Activated CD4-positive, alpha-beta T cell treated with anti-CD3 and anti-CD28 coated beads, Interleukin-2, Interleukin-4, amounts not matched to agents 100 ng/mL and 50 ng/mL, durations not matched to agents 16 hours and 8 hours (primary cell): ENCODE results near the gene FAM83G.
A peak's percentile ranks its signal among the peaks of the same experiment; 100 is the strongest.
"Not testable (repeated sequence)": the region's sequence is repeated elsewhere in the genome, so short reads cannot be mapped to it uniquely, and the experiment has no call there.

Source experiments
- DNase-seq: peaks from one replicate; pipeline ENCODE4 v3.0.0-alpha.2; 2020; ENCODE audit warnings: low spot score

Gene FAM83G

DNA sequence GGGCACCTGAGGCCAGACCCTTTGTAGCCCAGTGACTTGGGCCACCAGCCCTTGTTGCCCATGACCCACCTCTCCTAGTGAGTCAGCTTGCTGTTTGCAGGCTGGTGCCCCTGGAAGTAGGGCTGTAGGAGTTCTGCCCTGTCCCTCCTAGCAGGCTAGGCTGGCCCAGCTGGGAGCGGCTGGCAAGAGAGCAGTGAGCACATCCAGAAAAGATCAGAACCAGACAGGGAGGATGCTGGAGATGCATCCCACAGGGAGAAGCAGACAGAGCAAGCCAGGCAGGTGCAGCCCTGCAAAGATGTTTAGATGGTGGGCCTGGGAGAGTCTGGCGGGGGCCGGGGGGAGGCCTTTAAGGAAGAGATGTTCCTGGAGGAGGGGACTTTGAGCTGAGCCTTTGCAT lies 50.2 kb downstream of the FAM83G start:
- no peak for DNase-seq

DNA sequence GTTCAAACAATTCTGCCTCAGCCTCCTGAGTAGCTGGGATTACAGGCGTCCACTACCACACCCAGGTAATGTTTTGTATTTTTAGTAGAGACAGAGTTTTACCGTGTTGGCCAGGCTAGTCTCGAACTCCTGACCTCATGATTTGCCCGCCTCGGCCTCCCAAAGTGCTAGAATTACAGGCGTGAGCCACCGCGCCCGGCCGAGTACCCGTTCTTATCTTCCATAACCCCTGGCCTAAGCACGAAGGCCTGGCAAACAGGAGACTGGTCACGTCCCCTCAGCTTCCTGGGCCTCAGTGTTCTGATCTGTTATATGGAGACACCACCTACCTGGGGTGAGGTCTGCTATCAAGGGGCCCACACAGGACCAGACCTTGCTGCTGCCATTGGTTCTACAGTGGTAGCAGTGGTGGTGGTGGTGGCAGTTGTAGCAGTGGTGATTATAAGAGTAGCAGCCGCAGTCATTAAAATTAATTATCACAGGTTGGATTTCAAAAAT lies 51.3 kb downstream of the FAM83G start:
- no peak for DNase-seq

DNA sequence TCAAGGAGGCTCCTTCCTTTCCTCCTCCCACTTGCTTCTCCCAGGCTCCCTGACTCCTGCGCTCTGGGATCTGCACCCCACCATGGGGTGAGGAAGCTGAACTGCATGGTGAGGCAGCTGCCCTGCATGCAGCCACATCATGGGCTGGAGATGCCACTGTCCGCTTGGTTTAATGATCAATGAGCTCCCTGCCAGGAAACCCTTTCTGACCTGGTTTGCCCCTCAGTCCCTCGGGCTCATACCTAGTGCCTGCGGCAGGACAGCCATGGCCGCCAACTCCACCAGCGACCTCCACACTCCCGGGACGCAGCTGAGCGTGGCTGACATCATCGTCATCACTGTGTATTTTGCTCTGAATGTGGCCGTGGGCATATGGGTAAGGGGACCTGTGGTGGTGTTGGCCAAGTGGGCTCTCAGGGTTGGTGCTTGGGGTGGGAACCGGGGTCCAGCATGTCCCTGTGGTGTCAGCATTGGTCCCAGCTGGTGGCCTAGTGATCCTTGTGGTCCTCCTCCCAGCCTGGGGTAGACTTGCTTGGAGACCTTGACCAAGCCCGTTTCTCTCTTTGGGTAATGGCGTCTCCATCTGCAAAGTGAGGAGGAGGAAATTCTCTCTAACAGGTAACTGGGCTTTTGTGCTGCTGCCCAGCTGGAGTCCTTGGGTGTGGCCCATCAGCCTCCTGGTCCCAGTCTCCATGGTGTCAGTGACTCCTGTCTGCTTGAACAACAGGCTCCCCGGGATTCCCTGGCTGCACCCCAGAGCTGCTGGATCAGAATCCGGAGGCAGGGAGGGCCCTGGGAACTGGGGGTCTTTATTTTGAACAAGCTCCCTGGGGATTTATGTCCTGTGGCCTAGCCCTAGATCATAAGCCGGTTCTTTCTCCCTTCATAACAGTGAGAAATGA lies 52.4 kb downstream of the FAM83G start, which contains the start of gene SLC5A10:
Gene SLC5A10 (plus strand): TSS at position 225 of the 902 bp plus-strand sequence. CDS start 41 bp downstream, at position 266.
- no peak for DNase-seq

DNA sequence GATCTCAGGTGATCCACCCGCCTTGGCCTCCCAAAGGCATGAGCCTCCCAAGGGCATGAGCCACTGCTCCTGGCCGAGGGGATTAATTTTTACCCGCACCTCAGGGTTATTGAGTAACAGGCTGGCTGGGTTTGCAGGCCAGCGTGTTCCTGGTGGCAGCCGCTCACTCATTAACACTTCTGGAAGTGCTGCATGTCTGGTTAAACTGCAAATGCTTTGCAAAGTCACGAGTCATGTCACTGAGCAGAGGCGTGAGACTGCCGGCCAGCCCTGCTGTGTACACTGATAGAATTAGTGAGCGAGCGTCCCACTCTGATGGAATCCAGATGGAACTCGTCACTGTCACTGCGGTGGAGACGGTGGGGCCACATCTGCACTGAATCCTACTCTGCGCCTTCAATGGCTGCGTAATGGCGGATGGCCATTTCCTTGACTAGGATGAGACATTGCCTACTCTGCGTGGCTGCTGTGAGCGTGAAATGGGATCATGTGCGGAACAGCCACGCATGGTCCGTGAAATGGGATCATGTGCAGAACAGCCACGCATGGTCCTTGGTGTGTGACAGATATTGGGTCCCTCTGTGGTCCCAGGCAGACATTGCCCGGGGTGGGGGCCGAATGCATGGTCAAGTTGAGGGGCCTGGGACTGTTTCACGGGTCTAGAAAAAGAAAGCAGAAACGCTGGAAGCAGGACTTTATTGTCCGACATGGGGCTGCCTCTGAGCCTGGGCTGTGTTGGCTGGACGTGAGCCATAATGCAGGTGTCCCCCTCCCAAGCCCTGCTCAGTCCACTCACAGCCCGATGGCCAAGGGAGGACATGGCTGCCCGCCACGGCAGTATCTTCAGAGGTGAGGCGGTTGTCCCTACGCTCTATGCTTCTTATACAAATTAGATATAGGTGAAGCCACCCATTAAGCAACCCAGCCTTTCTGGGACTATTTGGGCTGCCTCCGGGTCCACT lies 53.3 kb downstream of the FAM83G start:
- DNase-seq, result no peak

DNA sequence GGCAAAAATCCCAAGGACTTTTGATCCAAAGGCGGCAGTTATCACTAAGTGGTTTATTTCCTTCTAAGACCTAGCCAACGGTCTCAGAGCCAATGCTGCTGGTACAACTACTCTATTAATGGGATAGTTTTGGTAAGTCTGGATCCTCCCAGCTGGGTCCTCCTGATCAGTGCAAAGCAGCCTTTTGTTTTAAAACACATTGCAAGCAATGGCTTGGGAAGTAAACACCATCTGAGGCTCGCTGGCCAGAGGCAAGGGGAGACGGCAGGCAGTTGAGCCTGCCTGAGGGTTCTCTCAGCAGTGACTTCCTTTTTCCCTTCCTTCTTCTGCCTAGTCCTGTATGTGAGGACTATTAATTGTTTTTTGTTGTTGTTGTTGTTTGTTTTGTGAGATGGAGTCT lies 54.2 kb downstream of the FAM83G start:
- no peak for DNase-seq

DNA sequence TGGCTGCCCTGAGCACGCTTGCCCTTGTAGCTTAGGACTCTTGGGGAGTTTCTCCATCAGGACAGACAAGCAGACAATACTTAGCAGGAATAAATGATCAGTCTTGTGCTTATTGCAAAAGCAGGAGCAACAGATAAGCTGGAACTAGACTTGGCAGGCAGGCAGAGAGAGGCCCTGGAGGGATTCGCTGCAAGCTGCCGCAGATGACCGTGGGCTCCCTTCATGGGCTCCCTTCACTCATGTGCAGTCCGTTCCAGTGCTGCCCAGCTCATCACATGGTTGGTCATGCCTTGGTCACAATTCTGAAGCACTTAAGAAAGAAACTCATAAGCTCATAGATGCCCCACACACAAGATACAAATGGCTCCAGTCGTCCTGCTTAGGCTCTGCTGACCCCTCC lies 55.0 kb downstream of the FAM83G start:
- DNase-seq, result no peak

DNA sequence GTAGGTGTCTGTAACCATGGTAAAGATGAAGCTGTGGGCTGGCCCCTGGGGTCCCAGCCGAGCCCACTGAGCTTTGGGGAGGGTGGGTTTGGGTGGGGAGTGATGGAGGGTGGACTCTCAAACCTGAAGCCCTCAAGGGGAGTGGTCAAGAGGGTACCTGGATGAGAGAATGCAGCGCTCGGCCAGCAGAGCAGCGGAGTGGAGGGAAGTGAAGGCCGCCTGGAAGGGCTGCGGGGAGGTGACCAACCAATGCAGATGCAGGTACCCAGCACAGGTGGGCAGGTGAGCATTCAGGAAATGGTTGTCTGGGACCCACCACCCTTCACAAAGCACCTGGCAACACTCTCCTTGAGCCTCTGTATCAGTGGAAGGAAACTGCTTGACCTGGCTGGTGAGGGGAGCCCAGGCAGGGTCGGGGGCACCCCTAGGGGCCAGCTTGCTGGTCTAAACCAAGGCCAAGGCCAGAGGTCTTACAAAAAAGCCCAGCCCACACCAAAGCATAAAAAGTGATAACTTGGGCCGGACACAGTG lies 56.0 kb downstream of the FAM83G start:
- no peak for DNase-seq

DNA sequence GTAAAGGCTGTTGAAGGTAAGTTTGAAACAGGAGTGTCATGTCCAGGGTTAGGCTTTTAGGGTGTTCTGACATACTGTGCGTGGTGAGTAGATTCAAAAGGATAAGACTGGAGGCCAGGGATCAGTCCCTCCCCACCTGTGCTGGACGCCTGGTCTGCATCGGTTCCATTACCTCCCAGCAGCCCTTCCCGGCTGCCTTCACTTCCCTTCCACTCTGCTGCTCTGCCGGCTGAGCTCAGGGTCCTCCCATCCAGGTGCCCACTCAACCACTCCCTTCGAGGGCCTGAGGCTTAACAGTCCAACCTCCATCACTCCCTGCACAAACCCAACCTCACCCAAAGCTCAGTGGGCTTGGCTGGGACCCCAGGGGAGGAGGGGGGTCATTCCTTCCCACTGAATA lies 56.7 kb downstream of the FAM83G start:
- DNase-seq, result no peak

DNA sequence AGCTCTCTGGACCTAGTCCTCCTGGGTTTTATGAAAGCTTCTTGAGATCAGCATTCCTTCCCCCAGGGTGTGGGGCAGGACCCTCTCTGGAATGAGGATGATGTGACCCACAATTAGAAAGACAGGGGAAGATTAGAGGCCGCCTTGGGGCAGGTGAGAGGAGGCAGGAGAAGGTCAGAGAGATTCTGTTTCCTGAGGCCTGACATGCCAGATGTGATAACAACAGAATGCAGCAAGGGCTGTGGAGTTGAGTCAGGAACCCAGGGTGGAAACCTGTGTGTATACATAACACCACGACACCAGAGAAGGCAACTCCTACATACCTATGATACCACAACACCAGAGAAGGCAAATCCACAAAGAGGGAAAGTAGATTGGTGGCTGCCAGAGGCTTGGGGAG lies 58.0 kb downstream of the FAM83G start:
- DNase-seq, result no peak

DNA sequence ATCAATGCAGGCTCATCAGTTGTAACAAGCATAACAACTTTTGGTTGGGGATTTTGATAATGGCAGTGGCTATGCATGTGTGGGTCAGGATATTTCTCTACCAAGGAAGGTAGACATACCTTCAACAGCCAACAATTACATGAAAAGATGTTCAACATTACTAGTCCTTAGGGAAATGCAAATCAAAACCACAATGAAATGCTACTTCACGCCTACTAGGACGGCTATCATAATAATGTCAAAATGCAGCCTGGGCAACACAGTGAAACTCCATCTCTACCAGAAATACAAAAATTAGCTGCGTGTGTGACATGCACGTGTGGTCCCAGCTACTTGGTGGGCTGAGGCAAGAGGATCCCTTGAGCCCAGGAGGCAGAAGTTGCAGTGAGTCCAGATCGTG lies 59.9 kb downstream of the FAM83G start:
- DNase-seq, result no peak

DNA sequence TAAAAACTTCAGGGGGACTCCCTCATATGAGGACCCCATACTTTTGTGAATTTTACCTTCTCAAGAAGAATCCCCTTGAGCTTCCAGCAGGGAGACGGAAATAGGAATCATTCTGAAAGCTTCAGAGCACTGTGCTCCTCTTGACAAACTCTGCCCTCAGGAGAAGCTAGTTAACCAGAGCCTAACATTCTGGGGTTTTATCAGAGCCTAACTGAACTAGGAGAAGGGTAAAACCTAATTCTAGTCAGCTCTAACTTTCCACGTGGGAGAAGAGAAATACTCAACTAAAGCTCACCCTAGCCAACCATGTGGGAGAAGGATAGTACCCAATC lies 65.9 kb downstream of the FAM83G start:
- no peak for DNase-seq

DNA sequence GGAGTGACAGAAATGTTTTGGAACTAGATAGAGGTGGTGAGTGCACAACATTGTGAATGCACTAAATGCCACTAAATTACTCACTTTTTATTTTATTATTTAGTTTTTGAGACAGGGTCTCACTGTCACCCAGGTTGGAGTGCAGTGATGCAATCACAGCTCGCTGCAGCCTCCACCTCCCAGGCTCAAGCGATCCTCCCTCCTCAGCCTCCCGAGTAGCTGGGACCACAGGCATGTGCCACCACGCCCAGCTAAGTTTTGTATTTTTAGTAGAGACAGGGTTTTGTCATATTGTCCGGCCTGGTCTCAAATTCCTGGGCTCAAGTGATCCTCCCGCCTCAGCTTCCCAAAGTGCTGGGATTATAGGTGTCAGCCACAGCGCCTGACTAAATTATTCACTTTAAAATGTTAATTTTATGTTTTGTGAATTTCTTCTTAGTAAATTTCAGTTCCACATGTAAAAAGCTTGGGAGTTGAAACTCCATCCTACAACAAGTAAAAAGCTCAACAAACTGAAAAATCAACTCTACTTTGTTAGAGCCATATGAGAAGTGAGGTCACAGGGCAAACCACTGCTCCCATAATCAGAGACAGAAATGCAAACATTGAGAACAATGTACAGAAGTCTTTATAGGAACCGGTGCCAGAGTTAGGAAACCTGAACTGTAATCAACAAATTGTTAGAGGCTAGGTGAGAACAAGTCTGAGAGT lies 66.4 kb downstream of the FAM83G start:
- no peak for DNase-seq

DNA sequence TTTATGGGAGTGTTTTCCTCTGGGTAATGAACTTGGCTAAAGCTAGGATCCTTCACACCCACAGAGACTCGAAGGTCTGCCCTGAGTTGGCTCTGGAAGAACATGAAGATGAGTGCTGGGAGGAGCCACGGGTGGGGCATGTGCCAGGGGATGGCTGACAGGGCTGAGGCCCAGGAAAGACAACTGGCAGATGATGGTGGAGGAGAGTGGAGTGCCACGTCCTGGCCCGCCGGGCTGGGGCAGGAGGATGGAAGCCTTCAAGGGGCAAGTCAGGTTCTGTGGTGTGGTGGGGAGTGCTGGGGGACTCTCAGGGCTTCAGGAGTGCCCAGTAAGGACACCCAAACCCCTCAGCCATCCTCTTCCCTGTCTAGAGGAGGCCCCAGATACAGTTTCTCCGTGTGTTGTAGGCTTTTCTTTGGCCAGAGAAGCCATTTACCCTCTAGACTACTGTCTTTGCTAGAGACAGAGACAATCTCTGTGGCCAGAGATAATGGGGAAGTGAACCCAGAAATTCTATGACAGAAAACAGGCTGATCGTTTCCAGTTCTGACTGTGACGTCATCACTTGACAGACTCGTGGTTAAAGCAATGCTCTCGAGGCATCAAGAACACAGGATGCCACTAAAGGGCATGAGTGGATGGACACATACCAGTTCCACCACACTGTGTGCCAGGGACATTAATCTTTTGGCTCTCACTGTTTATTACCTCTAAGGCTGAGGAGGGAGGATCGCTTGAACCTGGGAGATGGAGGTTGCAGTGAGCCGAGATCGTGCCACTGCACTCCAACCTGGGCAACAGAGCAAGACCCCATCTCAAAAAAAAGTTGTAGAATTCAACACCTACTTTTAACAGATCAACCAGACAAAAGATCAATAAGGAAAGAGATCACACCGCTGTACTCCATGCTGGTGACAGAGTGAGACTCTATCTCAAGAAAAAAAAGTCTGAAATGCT lies 71.2 kb downstream of the FAM83G start:
- peak; percentile 31 for DNase-seq

DNA sequence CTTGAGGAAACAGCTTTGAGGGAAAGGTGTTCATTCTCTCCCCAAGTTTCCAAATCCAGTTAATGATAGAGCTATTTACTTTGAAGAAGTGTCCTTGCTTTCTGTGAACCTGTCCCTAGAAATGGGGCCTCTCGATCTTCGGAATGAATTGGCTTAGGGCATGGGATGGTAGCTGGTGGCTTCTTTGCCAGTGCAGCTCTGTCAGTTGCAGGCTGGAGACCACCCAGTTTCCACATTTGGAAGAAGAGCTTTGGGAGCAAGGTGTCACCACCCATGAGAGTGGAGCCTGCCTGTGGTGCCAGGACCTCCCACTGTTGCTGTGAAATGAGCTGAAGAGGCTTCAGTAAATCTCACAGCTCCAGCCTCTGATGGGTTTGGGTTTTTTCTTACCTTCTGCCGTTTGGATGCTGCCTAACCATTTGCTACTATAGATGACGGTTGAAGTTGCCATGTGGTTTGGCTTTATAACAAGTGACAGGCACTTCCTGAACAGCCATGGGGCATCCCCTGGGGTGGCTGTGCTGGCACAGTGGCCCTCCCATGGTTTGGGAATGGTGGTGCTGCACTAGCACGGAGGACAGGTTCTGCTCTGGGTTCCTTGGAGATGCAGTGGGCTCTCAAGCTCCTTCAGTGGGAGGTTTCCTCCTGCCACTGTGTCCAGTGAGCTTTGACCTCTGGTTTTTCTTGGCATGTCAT lies 72.1 kb downstream of the FAM83G start:
- peak; percentile 13 for DNase-seq

DNA sequence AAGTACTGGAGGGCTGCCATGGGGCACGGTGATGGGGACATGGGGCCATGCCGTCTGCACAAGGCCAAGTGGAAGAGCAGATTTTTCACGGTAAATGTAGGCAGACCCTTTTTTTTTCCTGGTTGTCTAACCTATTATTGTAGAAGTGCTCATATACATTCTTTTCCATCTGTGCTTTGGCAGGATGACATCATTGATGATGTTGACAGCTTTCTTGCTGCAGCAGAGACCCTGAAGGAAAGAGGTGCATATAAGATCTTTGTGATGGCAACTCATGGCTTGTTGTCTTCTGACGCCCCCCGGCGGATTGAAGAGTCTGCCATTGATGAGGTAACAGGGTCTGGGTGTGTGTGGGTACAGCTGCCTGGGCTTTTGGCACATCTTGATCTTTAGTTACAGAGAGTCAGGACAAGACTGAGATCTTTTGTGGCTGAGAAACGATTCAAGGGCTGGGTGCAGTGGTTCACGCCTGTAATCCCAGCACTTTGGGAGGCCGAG lies 75.9 kb downstream of the FAM83G start:
- no peak for DNase-seq

DNA sequence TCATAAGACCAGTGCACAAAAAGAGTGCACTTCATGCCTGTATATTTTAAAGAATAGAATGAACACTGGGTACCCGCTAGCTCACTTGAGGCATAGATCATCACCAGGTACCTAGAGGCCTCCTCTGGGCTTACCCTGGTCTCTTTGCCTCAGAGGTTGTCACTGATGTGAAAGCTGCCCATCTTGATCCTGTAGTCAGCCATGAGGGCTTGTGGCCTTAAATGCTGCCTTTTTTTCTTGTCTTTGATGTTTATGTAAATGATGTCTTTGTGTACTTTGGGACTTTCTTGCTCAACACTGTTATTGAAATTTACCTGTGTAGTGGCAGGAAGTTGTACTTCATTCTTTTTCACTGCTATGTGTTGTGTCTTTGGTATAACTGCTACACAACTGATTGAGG lies 79.4 kb downstream of the FAM83G start:
- DNase-seq, result no peak

DNA sequence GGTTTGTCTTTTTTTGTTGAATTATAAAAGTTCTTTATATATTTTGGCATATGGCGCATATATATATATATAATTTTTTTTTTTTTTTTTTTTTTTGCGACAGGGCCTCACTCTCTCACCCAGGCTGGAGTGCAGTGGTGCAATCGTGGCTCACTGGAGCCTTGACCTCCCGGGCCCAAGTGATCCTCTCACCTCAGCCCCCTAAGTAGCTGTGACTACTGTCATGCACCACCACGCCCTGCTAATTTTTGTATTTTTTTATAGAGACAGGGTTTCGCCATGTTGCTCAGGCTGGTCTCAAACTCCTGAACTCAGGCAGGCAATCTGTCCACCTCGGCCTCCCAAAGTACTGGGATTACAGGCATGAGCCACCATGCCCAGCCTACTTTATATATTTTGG lies 82.0 kb downstream of the FAM83G start:
- not testable (repeated sequence) for DNase-seq

DNA sequence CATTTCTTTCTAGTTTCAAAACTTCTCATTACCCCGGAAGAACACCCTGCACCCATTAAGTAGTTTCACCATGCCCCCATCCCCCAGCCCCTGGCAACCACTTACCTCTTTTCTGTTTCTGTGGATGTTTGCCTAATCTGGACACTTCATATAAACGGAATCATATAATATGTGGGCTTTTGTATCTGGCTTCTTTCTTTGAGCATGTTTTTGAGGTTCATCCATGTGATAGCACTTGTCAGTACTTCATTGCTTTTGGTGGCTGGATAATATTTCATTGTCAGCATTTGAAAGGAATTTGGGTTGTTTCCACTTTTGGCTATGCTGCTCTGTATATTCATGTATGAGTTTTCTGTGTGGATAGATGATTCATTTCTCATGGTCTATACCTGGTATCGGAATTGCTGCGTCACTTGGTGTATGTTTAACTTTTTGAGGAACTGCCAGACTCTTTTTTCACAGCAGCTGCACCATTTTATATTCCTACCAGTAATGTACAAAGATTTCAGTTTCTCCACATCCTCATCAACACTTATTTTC lies 82.6 kb downstream of the FAM83G start:
- DNase-seq, result peak; percentile 80

DNA sequence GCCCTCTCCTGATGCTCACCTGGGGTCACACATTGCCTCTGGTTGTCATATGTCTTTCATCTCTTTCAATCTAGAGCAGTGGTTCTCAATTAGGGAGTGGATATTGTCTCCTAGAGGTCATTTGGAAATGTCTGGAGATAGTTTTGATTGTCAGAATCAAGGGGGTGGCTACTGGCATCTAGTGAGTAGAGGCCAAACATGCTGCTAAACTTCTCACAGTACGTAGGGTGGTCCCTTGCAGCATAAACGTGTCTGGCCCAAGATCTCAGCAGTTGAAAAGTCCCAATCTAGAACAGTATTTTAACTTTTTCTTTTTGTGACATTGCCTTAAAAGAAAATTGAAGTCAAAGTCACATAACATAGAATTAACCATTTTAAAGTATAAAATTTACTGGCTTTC lies 83.1 kb downstream of the FAM83G start:
- DNase-seq, result no peak
